HepG2 (cell line): ENCODE measurements around the gene CACNA1C. TPM values are rescaled to one million over a fixed set of nuclear protein-coding genes. Genes with fewer than 3 reads are reported as not detected.

Experiments
- ATAC-seq: fragments of 200-7000 bp; cut with Tn5 transposase; 3 replicates; pipeline ENCODE4 v1.9.1; 2020; ENCODE audit warnings: mild to moderate bottlenecking, moderate library complexity
- BruUV-seq: library from RNA; stranded (reverse); fragments of 400-500 nt; replicated peaks from 2 replicates; lab custom pipeline; 2021; lab: Mats Ljungman, UMichigan
- CTCF ChIA-PET: fragments of 300-600 bp; formaldehyde crosslinking; extraction: SDS; loops from one replicate; lab custom pipeline; 2021; ENCODE audit warnings: low total read pairs, inconsistent platforms, low intra/inter-chr PET ratio; lab: Yijun Ruan, JAX
- POLR2A ChIA-PET: fragments of 350-600 bp; sonication (Branson Sonifier 250); formaldehyde crosslinking; loops from one replicate; lab custom pipeline; 2020; ENCODE audit warnings: antibody characterized with exemption, inconsistent platforms; lab: Yijun Ruan, JAX
- DNase-seq: peaks from one replicate; pipeline ENCODE4 v3.0.0-alpha.2; 2015; ENCODE audit warnings: low spot score
- FAIRE-seq: peaks from 3 replicates; lab custom pipeline; 2011; peaks lifted over from hg19 to GRCh38; lab: Jason Lieb, UNC
- H2AFZ ChIP-seq: one replicate; pipeline ENCODE4 v1.6.1; 2011; ENCODE audit warnings: low read length, inconsistent platforms
- H3K27ac ChIP-seq: fragments of 300-600 bp; 3 replicates; pipeline ENCODE4 v1.8.0; 2011; ENCODE audit warnings: mixed run types, mild to moderate bottlenecking, mixed read lengths, low read length, inconsistent platforms; ENCODE audit not compliant: insufficient read depth; ENCODE audit errors: extremely low read length
- H3K27me3 ChIP-seq, 2 experiments: fragments of 200-600 bp in 1 of 2; 2 replicates in 1 of 2; 3 replicates in 1 of 2; pipeline versions ENCODE4 v1.6.0 to v1.8.0; 2011; ENCODE audit warnings: low read length in 2 of 2, mild to moderate bottlenecking in 2 of 2, moderate library complexity in 2 of 2, inconsistent platforms in 1 of 2; ENCODE audit not compliant: insufficient read depth in 2 of 2, control insufficient read depth in 1 of 2
- H3K36me3 ChIP-seq, 2 experiments: fragments of 200-600 bp in 1 of 2; replicated peaks in 1 of 2; 2 replicates in 1 of 2; 3 replicates in 1 of 2; pipeline versions ENCODE4 v1.5.1 to v1.8.0; 2011; ENCODE audit warnings: low read length in 2 of 2, inconsistent platforms in 1 of 2; ENCODE audit not compliant: insufficient read depth in 2 of 2, control insufficient read depth in 1 of 2
- H3K4me1 ChIP-seq: 2 replicates; pipeline ENCODE4 v1.5.1; 2012; ENCODE audit warnings: low read length, inconsistent platforms; ENCODE audit not compliant: insufficient read depth
- H3K4me2 ChIP-seq: 2 replicates; pipeline ENCODE4 v1.6.0; 2011; ENCODE audit warnings: low read depth, low read length, inconsistent platforms
- H3K4me3 ChIP-seq, 3 experiments: fragments of 200-600 bp in 1 of 3; sonication (generic), shearing (Covaris generic) in 1 of 3; replicated peaks in 1 of 3; 2 replicates each; pipeline ENCODE4 v1.5.1; 2011 to 2016; ENCODE audit warnings: low read length in 3 of 3, inconsistent platforms in 2 of 3, low read depth in 2 of 3, mild to moderate bottlenecking in 2 of 3, control low read depth in 1 of 3, mixed read lengths in 1 of 3; ENCODE audit not compliant: insufficient read depth in 1 of 3
- H3K79me2 ChIP-seq: one replicate; pipeline ENCODE4 v1.6.1; 2011; ENCODE audit warnings: low read length, inconsistent platforms; ENCODE audit not compliant: insufficient read depth
- H3K9ac ChIP-seq: 2 replicates; pipeline ENCODE4 v1.6.0; 2011; ENCODE audit warnings: mild to moderate bottlenecking, low read depth, low read length, inconsistent platforms; ENCODE audit not compliant: insufficient read depth
- H3K9me3 ChIP-seq: 2 replicates; pipeline ENCODE4 v1.5.1; 2012; ENCODE audit warnings: mild to moderate bottlenecking, low read length
- H4K20me1 ChIP-seq: 2 replicates; pipeline ENCODE4 v1.6.0; 2011; ENCODE audit warnings: inconsistent platforms, mild to moderate bottlenecking, low read length, moderate library complexity; ENCODE audit not compliant: insufficient read depth
- FOXK2 ChIP-seq: fragments of 450-650 bp; IDR thresholded peaks from 2 replicates; pipeline ENCODE4 v1.6.1; 2016
- HINFP ChIP-seq: sonication (generic); formaldehyde crosslinking; IDR thresholded peaks from 2 replicates; pipeline ENCODE4 v1.4.0; 2020; ENCODE audit warnings: low read depth, mild to moderate bottlenecking, missing genetic modification reagents
- MATR3 ChIP-seq: sonication (generic); formaldehyde crosslinking; IDR thresholded peaks from 2 replicates; pipeline ENCODE4 v1.4.0; 2020; ENCODE audit warnings: missing genetic modification reagents
- MBNL3 ChIP-seq: fragments of 250-450 bp; sonication (Bioruptor Pico); conservative IDR thresholded peaks from 2 replicates; pipeline ENCODE4 v1.8.0; 2022; ENCODE audit warnings: mild to moderate bottlenecking, inconsistent platforms
- NCOA1 ChIP-seq: sonication (generic); formaldehyde crosslinking; IDR thresholded peaks from 2 replicates; pipeline ENCODE4 v1.9.0; 2021; ENCODE audit warnings: missing genetic modification reagents
- NFKBIZ ChIP-seq: IDR thresholded peaks from 2 replicates; pipeline ENCODE4 v1.6.1; 2018; ENCODE audit warnings: missing genetic modification reagents, missing compliant biosample characterization
- NFRKB ChIP-seq: fragments of 450-650 bp; IDR thresholded peaks from 2 replicates; pipeline ENCODE4 v1.6.1; 2017
- POLR2AphosphoS5 ChIP-seq: IDR thresholded peaks from 2 replicates; pipeline ENCODE4 v1.6.1; 2012; ENCODE audit warnings: low read depth, low read length
- PPARG ChIP-seq: conservative IDR thresholded peaks from 2 replicates; pipeline ENCODE4 v1.6.1; 2016; ENCODE audit warnings: missing biosample characterization, missing genetic modification reagents
- SMAD1 ChIP-seq: sonication (generic); formaldehyde crosslinking; IDR thresholded peaks from 2 replicates; pipeline ENCODE4 v1.4.0; 2020; ENCODE audit warnings: missing genetic modification reagents, low read depth, mild to moderate bottlenecking, borderline replicate concordance
- ZFP82 ChIP-seq: sonication (generic); formaldehyde crosslinking; IDR thresholded peaks from 2 replicates; pipeline ENCODE4 v1.5.1; 2020; ENCODE audit warnings: mild to moderate bottlenecking, missing genetic modification reagents, borderline replicate concordance
- ZNF281 ChIP-seq: sonication (generic); formaldehyde crosslinking; IDR thresholded peaks from 2 replicates; pipeline ENCODE4 v1.4.0; 2020; ENCODE audit warnings: missing genetic modification reagents, borderline replicate concordance
- ZNF451 ChIP-seq: sonication (generic); formaldehyde crosslinking; IDR thresholded peaks from 2 replicates; pipeline ENCODE4 v1.5.0; 2020; ENCODE audit warnings: mild to moderate bottlenecking, missing genetic modification reagents
- ZNF570 ChIP-seq: sonication (generic); formaldehyde crosslinking; IDR thresholded peaks from 2 replicates; pipeline ENCODE4 v1.4.0; 2020; ENCODE audit warnings: mild to moderate bottlenecking, missing genetic modification reagents, borderline replicate concordance
- ZNF703 ChIP-seq: sonication (generic); formaldehyde crosslinking; IDR thresholded peaks from 2 replicates; pipeline ENCODE4 v1.5.1; 2020; ENCODE audit warnings: missing genetic modification reagents, mild to moderate bottlenecking, moderate library complexity, borderline replicate concordance
- ZNF775 ChIP-seq: sonication (generic); formaldehyde crosslinking; IDR thresholded peaks from 2 replicates; pipeline ENCODE4 v1.4.0; 2020; ENCODE audit warnings: missing genetic modification reagents, mild to moderate bottlenecking, moderate library complexity, borderline replicate concordance
- WGBS: methylation state at CpG from one replicate; pipeline ENCODE4 v1.1.6; 2017; ENCODE audit warnings: low lambda C conversion rate; 5-methylcytosine and 5-hydroxymethylcytosine counted together
- in situ Hi-C: cut with HindIII; loops from 2 replicates; pipeline ENCODE4 v1.10.0; 2017; ENCODE audit warnings: low pct_unique_long_range_greater_than_20kb; ENCODE audit not compliant: extremely low pct_ligation_motif_present
- intact Hi-C: fragments of 100-400 bp; cut with micrococcal nuclease; formaldehyde crosslinking; loops from one replicate; pipeline ENCODE4 v1.10.0; 2022; ENCODE audit not compliant: unreplicated experiment
- polyA plus RNA-seq, 8 experiments: library from polyadenylated mRNA; depleted of rRNA in 3 of 8; stranded (reverse) in 7 of 8; unstranded in 1 of 8; fragments of >200 nt; fragmentation: Illumina TruSeq in 4 of 8; extraction: Trizol in 4 of 8; gene quantifications; 2 replicates each; pipeline versions ENCODE4 v1.2.1 to v1.2.3, GENCODE V29; 2011 to 2016; ENCODE audit warnings: low read depth in 4 of 8, missing spikeins in 1 of 8, mixed read lengths in 1 of 8; ENCODE audit not compliant: insufficient read depth in 1 of 8
- total RNA-seq, 5 experiments: library from RNA; depleted of rRNA; stranded (reverse); fragments of >200 nt; fragmentation: Illumina TruSeq; extraction: Trizol; gene quantifications; 2 replicates each; pipeline ENCODE4 v1.2.3, GENCODE V29; 2016; ENCODE audit warnings: low read depth in 1 of 5
- TF ChIP-seq, protein P1 (sequence below): sonication (generic); formaldehyde crosslinking; IDR thresholded peaks from 2 replicates; pipeline ENCODE4 v1.4.0; 2020; ENCODE audit warnings: mild to moderate bottlenecking, low read depth, missing genetic modification reagents
- TF ChIP-seq, protein P2 (sequence below): sonication (generic); formaldehyde crosslinking; IDR thresholded peaks from 2 replicates; pipeline ENCODE4 v1.8.1; 2023; ENCODE audit warnings: missing genetic modification reagents, inconsistent platforms, borderline replicate concordance

CACNA1C gene
- total and polyA plus RNA-seq, 2 of the 13 experiments (the other 11 are each of a cell fraction or from before 2014, with no cell fraction given), result not detected

GRCh38 chr12:2126676-2127406 lies 74.1 kb downstream of the CACNA1C start:
- DNase-seq (no peak), FAIRE-seq (no peak), ATAC-seq (no peak; the same call in 2 of the 3 replicates)
- Histone ChIP-seq H3K4me3 (no peak overlapping the region), H3K36me3 (no peaks in the 10 kb centered on the region), H3K4me2 (no peak overlapping the region), H4K20me1 (no peaks in the 10 kb centered on the region), H2AFZ (no peak overlapping the region), H3K4me1 (no peaks in the 10 kb centered on the region), H3K9me3 (no peaks in the 10 kb centered on the region), H3K27me3 (peaks cover 0 to 13% of the 10 kb centered on the region in 2 experiments; a peak in 1 of 5 replicates), H3K27ac (no peak overlapping the region), H3K79me2 (no peaks in the 10 kb centered on the region), H3K9ac (no peak overlapping the region)
- BruUV-seq, result no TSS peak
- in situ Hi-C loops, result no loop called here
- WGBS, result 54% methylated on average over 6 of the region's 8 CpGs
- POLR2A ChIA-PET, result no interaction called here
- CTCF ChIA-PET, result no interaction called here
- intact Hi-C loops, result no loop called here
- no peak for TF ChIP-seq FOXK2
- TF ChIP-seq NFKBIZ (CRISPR knock-in tag), result no peak
- TF ChIP-seq HINFP (CRISPR knock-in tag), result no peak
- no peak for TF ChIP-seq NCOA1 (CRISPR knock-in tag)
- TF ChIP-seq ZNF281 (CRISPR knock-in tag), result no peak
- TF ChIP-seq NFRKB, result no peak
- TF ChIP-seq, protein P1, sequence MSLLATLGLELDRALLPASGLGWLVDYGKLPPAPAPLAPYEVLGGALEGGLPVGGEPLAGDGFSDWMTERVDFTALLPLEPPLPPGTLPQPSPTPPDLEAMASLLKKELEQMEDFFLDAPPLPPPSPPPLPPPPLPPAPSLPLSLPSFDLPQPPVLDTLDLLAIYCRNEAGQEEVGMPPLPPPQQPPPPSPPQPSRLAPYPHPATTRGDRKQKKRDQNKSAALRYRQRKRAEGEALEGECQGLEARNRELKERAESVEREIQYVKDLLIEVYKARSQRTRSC (CRISPR knock-in tag), result no peak
- no peak for TF ChIP-seq MBNL3 (CRISPR knock-in tag)
- no peak for TF ChIP-seq POLR2AphosphoS5
- no peak for TF ChIP-seq PPARG (CRISPR knock-in tag)
- no peak for TF ChIP-seq ZNF451 (CRISPR knock-in tag)
- no peak for TF ChIP-seq SMAD1
- no peak for TF ChIP-seq ZFP82 (CRISPR knock-in tag)
- no peak for TF ChIP-seq MATR3 (CRISPR knock-in tag)
- TF ChIP-seq ZNF703 (CRISPR knock-in tag), result no peak
- TF ChIP-seq, protein P2, sequence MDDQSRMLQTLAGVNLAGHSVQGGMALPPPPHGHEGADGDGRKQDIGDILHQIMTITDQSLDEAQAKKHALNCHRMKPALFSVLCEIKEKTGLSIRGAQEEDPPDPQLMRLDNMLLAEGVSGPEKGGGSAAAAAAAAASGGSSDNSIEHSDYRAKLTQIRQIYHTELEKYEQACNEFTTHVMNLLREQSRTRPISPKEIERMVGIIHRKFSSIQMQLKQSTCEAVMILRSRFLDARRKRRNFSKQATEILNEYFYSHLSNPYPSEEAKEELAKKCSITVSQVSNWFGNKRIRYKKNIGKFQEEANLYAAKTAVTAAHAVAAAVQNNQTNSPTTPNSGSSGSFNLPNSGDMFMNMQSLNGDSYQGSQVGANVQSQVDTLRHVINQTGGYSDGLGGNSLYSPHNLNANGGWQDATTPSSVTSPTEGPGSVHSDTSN (CRISPR knock-in tag), result no peak
- TF ChIP-seq ZNF775 (CRISPR knock-in tag), result no peak
- no peak for TF ChIP-seq ZNF570 (CRISPR knock-in tag)
